Activated naive CD8-positive, alpha-beta T cell treated with anti-CD3 and anti-CD28 coated beads, Interleukin-2, amount 50 U/mL, for 16 hours (primary cell): Measurements from ENCODE around the gene RAD51B.

Experiments used
- DNase-seq: peaks from one replicate; pipeline ENCODE4 v3.0.0-alpha.2; 2020; ENCODE audit warnings: low read depth, low spot score

The RAD51B gene

DNA sequence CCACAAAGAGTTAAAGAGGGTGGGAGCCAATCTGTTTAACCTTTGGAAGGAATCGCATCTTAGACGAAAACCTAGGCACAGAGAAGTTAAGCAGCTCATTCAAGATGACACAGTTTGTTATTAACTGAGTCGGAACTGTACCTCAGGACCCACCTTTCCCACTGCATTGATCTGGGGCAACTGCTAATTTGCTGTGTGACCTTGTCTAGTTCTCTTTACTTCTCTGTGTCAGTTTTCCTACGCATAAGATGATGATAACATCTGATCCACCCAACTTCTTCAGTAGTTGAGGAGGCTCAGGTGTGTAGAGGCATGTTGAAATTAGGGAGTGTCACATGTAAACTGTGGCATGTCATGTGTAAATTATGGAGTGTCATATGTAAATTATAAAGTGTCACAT lies 787.1 kb downstream of the RAD51B start:
- no peak for DNase-seq

GRCh38 chr14:68607081-68607866 lies 787.7 kb downstream of the RAD51B start:
- DNase-seq = no peak

- DNase-seq = no peak
Measured at GRCh38 chr14:68607867-68608573, 788.4 kb downstream of the RAD51B start.

- no peak for DNase-seq
Measured at GRCh38 chr14:68608574-68608962, 789.0 kb downstream of the RAD51B start.

DNA sequence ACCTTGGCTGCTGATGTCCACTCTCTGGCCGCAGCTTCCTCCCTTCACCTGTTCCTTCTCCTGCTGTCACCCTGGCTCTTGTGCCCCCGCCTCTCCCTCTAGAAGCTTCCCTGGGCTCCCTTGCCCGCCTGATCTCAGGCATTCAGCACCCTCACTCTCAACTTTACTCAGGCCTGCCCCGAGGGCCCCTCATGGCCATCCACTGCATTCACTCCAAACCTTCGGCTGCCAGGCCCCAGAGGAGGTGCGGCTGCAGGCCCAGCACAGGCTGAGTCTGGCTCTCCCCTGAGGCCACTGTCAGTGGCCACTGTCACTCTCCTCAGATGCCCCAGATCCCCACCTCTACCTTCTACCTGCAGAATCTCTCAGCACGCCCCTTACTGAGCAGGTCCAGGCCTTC lies 789.4 kb downstream of the RAD51B start:
- DNase-seq = no peak

GRCh38 chr14:68610251-68610793 lies 790.7 kb downstream of the RAD51B start:
- DNase-seq = no peak

GRCh38 chr14:68611599-68611998 lies 792.0 kb downstream of the RAD51B start:
- DNase-seq = no peak

- DNase-seq = no peak
Measured at GRCh38 chr14:68612049-68612448, 792.5 kb downstream of the RAD51B start.

DNA sequence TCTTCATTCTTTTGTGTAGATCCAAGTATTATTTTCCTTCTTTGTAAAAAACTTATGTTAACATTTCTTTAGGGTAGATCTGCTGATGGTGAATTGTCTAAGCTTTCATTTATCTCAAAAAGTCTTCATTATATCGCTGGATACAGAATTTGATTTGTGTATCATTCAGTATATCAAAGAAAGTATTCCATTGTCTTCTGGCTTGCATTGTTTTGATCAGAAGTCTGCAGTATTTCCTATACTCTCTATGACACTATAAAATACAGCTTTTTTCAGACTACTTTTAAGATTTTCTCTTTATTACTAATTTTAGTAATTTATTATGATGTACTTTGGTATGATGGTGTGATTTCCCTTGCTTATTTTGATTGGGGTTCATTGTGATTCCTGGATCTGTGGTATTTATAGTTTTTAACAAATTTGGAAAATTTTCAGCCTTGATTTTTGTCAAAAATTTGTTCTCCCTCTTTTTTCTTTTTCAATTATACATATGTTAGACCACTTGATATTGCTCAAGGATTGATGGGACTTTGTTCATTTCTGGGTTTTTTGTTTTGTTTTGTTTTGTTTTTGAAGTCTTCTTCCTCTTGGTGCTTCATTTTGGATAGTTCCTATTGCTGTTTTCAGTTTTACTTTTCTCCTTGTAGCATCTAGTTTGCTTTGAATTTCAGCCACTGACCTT lies 796.8 kb downstream of the RAD51B start:
- DNase-seq = no peak

GRCh38 chr14:68619790-68620574 lies 800.4 kb downstream of the RAD51B start:
- no peak for DNase-seq

- DNase-seq = no peak
Measured at GRCh38 chr14:68621400-68622365, 802.1 kb downstream of the RAD51B start.

DNA sequence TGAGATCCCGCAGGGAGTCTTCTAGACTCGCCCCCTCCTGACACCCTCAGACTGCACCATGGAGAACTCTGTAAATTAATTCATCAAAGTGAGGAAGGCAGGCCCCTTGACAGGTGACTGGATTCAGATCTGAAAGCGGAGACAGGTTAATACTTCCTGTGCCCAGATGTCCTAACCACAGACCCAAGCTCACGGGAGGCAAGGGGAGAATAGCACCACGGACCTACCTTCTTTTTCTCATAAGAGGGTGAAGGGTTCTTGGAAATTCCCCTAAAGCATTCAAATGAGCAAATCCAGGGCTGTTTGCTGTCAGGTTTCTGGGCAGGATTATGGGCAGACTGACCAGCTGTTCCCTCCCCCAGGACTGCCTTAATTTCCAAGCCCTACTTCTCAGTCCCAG lies 803.3 kb downstream of the RAD51B start:
- no peak for DNase-seq

DNA sequence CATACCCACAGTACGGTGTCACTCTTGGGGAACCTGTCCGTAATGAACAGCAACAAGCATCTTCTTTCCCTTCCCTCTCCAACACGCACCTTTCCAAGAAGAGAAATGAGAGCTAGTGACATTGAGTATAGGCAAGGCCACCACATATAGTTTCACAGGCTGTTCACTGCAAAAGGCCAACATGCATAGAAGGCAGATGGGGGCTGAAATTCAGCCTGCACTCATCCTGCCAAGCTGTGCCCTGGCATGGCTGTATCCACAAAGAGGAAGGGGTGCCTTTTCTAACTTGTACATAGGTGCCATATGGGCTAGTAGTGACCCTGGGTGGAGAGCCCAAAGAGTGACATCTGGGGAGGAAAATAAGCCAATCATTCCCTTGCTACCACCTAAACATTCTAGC lies 803.7 kb downstream of the RAD51B start:
- no peak for DNase-seq

DNA sequence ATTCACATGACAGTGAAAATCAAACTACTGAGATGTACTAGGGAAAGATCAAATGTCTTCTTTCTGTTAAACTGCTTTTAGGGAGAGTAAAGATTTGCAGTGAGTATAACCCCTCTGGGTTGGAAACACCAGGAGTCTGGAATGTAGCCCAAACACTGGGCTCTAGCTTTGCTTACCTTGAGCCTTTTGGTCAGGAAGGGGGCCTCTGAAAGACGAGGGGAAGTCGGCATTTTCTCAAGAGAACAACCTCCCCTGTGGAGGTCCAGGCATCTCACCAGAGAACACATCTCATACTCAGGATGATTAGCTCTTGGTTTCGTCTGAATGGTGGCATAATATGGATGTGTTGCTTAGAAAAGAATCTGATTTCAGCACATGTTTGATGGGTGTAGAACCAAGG lies 804.2 kb downstream of the RAD51B start:
- DNase-seq = no peak

DNA sequence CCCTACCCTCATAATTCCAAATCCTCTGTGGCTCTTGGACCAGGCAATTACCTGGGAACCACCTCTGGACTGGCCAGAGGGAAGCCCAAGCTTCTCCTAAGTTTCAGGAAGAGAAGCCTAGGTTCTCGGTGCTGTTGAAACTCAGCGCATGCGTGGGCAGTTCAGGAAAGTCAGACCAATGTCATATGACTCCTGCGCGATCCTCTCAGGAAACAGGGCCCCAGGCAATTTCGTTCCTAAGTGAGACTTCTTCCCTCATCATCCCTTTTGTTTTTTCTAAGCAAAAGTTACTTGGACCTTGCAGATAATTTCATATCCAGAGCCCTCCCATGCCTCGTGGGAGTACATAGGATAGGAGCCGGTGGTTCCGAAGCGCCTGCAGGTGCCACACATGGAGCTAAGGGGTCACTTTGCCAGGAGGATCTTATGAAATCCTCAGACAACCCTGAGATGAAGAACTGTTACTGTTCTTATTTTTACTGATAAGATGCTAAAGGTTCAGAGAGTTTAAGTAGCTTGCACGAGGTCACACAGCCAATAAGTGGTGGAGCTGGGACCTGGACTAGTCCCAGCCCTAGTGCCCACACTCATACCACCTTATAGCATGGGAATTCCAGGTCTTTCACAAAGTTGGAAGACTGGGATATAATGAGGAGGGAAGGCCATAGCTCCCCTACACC lies 805.1 kb downstream of the RAD51B start:
- no peak for DNase-seq

- DNase-seq = no peak
Measured at GRCh38 chr14:68625366-68626090, 805.9 kb downstream of the RAD51B start.

GRCh38 chr14:68626386-68626785 lies 806.8 kb downstream of the RAD51B start:
- DNase-seq = no peak

- DNase-seq = no peak
Measured at GRCh38 chr14:68627050-68627867, 807.7 kb downstream of the RAD51B start.
